Dendritic cell treated with granulocyte-macrophage colony-stimulating factor and Interleukin-4, amounts not matched to agents 40 ng/mL and 50 ng/mL, for 4 days (primary cell): Measurements from ENCODE around the gene KDF1.
A peak's percentile ranks its signal among the peaks of the same experiment; 100 is the strongest.

ENCODE experiments used
- H3K27ac Mint-ChIP-seq: one replicate; pipeline ENCODE4 v1.8.0; 2022; ENCODE audit warnings: mild to moderate bottlenecking, mixed read lengths
- H3K27me3 Mint-ChIP-seq: one replicate; pipeline ENCODE4 v1.8.0; 2022; ENCODE audit warnings: mild to moderate bottlenecking, mixed read lengths
- H3K36me3 Mint-ChIP-seq: one replicate; pipeline ENCODE4 v1.8.0; 2022; ENCODE audit warnings: low read depth, mixed read lengths
- H3K4me1 Mint-ChIP-seq: one replicate; pipeline ENCODE4 v1.8.0; 2022; ENCODE audit warnings: low read depth, mixed read lengths
- H3K4me3 Mint-ChIP-seq: one replicate; pipeline ENCODE4 v1.8.0; 2022; ENCODE audit warnings: mild to moderate bottlenecking, moderate library complexity, mixed read lengths
- H3K9me3 Mint-ChIP-seq: one replicate; pipeline ENCODE4 v1.8.0; 2022; ENCODE audit warnings: mixed read lengths
- intact Hi-C: fragments of 100-400 bp; cut with micrococcal nuclease; formaldehyde crosslinking; loops from one replicate; pipeline ENCODE4 v1.15.0; 2022

The KDF1 gene

DNA sequence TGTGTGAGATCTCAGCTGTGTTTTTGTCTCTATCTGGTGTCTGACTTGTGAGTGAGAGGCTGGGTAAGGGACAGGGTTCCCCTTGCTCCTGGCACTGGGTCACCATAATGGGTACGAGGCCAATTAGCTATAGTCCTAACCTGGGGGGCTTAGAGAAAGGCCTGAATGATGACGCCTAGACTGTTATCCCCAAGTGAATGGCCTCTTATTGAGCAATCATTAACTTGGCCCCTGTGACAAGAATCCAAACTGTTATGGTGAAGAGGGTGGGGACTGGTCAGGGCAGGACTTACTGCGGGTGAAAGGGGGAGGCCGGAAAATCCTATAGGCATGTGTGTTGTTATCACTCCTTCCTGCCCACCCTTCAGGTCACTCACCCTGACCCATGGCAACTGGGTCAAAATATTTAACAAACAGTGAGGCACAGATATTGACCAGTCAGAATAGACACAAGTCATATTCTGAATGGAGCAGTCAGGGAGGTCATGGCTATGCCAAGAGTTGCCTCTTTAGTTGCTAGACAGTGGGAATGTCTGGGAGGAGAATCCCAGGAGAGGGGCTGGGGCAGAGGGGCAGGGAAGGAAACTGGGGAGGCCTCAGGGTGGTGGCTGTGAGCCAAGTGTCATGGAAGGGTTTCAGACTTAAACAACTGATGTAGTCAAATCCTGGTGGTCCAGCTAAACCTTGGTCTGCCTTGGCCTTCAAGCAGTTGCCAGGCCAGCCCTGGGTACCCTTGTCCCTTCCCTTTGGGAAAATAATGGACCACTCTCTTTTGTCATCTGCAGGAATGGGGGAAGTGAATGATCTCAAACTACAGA lies 49.7 kb downstream of the KDF1 start:
- no peaks in the 10 kb centered on the region for H3K4me1 Mint-ChIP-seq
- intact Hi-C loops = no loop called here
- H3K27ac Mint-ChIP-seq = no peak overlapping the region
- no peak overlapping the region for H3K4me3 Mint-ChIP-seq
- H3K9me3 Mint-ChIP-seq = no peaks in the 10 kb centered on the region
- H3K36me3 Mint-ChIP-seq = no peaks in the 10 kb centered on the region
- peaks cover 2% of the 10 kb centered on the region for H3K27me3 Mint-ChIP-seq

DNA sequence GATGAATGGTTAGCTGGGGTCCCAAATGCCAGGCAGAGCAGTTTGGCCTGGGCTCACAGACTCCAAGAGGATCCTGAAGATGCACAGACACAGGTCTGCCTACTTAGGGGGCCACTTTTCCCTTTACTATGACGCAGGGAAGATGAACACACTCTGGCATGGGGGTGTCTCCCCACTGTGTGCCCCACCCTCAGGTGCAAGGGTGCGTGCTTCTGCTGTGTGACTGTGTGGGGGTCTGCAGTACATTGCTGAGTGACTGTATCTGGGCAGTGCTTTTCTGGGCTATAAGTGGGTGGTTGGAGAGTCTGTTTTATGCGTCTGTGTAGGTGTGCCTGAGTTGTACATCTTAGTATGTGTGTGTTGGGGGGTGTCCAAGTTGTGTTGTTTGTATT lies 50.3 kb downstream of the KDF1 start:
- no peak overlapping the region for H3K4me3 Mint-ChIP-seq
- H3K36me3 Mint-ChIP-seq = no peaks in the 10 kb centered on the region
- no peaks in the 10 kb centered on the region for H3K4me1 Mint-ChIP-seq
- H3K27me3 Mint-ChIP-seq = peaks cover 2% of the 10 kb centered on the region
- no peaks in the 10 kb centered on the region for H3K9me3 Mint-ChIP-seq
- no peak overlapping the region for H3K27ac Mint-ChIP-seq
- intact Hi-C loops = no loop called here

DNA sequence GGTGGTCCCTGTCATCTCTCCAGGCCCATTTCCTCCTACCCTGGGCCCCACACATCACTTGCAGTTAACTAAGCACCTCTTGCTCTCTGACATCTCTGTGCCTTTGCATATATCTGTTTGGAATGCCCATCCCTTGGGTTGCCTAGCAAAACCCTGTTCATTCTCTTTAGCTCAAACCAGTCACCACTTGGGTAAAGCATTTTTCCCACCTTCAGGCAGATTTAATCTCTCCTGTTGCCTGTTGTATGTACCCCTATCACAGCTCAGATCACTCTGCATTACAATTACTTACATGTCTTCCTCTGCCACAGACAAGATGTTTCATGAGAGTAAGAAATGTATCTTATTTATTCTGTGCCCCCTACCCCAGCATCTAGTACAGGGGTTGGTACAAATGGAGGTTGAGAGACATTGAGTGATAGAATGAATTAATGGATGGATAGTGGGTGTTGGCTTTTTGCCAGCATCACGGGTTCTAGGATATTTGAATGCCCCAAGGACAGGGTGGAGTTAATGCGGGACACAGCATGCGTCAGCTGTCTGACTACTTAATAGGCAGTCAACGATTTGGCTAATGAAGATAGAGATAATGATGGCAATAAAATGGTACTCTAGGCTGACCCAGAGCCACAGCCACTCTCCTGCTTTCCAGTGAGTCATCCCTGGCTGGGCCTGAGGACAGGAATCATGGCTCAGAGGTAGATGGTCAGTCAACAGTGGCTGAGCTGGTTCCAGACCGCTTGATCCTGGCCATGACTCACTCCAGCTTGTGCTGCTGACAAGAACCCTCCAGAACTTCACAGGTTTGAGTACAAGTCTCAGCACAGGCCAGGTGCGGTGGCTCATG lies 53.0 kb downstream of the KDF1 start:
- H3K36me3 Mint-ChIP-seq = no peaks in the 10 kb centered on the region
- no peaks in the 10 kb centered on the region for H3K9me3 Mint-ChIP-seq
- peaks cover 2% of the 10 kb centered on the region for H3K4me1 Mint-ChIP-seq
- H3K4me3 Mint-ChIP-seq = no peak overlapping the region
- intact Hi-C loops = no loop called here
- peaks cover 2% of the 10 kb centered on the region for H3K27me3 Mint-ChIP-seq
- no peak overlapping the region for H3K27ac Mint-ChIP-seq

DNA sequence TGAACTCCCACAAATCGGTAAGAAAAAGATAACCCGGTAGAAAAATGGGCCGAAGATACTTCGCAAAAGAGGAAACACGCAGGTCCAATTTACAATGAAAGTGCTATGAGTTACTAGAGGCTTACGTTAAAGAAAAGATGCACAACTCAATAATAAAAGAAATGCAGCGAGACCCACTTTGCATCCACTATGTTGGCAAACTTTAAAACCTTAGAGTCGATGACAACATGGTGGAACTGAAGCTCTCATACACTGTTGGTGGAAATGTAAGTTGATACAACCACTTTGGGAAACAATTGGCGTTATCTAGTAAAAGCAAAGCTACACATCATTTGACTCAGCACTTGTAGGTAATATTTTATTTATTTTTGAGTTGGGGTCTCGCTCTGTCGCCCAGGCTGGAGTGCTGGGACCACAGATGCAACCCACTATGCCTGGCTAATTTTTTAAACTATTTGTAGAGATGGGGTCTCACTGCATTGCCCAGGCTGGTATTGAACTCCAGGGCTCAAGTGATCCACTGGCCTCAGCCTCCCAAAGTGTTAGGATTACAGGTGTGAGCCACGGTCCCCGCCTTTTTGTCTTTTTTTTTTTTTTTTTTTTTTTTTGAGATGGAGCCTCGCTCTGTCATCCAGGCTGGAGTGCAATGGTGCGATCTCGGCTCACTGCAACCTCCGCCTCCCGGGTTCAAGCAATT lies 59.3 kb downstream of the KDF1 start:
- Mint-ChIP-seq H3K36me3 (peaks cover 42% of the 10 kb centered on the region), H3K4me3 (peak overlapping the region; percentile 87), H3K27me3 (peaks cover 3% of the 10 kb centered on the region), H3K27ac (peak overlapping the region; percentile 91), H3K9me3 (no peaks in the 10 kb centered on the region), H3K4me1 (peaks cover 30% of the 10 kb centered on the region)
- intact Hi-C loops = loop anchor here (1.0 kb wide), 1 partner anchor 20 kb away; the partner anchor contains the start of gene NUDC

DNA sequence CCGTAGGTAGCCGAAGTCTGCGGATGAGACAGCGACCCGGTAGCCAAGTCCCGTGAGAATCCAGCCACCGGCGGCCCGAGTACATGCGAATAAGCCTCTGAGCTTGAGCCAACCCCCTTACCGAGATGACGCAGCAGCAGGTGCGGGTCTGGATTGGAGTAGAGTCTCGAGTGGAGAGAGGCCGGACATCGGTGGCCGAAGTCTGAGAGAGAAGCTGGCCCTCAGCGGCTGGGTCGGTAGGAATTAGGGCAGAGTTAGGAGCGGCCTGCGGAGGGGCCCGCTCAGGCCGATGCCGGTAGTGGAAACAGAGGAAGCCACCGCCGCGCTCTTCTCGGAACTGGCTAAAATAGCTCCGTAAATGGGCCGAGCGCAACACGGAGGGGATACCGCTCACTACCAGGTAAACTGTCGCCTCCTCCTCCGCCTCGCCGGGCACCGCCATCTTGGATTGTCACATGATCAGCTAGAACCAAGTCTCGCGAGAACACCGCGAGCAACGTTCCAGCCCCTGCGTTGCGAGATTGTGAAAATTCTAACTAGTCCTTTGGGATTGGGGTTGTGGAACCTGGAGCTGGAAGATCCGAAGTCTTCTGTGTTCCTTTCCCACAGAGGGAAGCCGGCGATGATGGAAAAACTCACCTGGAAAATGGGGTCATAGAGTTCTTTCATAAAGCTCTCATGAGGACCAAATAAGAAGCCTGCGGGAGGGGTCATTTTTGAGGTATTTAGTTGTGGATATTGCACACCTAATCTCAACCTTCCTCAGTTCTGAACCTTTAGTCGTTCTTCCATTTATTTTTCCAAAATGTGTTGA lies 60.1 kb downstream of the KDF1 start, which contains the start of gene GPATCH3:
GPATCH3 (minus strand) TSS at position 467 of the 814 bp plus-strand sequence; CDS start at position 442, 25 bp downstream.
- peaks cover 3% of the 10 kb centered on the region for H3K27me3 Mint-ChIP-seq
- intact Hi-C loops = loop anchor here (1.0 kb wide), 1 partner anchor 21 kb away; the partner anchor contains the start of gene NUDC
- no peaks in the 10 kb centered on the region for H3K9me3 Mint-ChIP-seq
- peak within 1 kb of the TSS; percentile 87 for H3K4me3 Mint-ChIP-seq
- H3K36me3 Mint-ChIP-seq = peaks cover 49% of the 10 kb centered on the region
- H3K4me1 Mint-ChIP-seq = peaks cover 30% of the 10 kb centered on the region
- H3K27ac Mint-ChIP-seq = peak within 1 kb of the TSS; percentile 91
